ENCODE results near the gene KLRC4.
"Not testable (repeated sequence)": the region's sequence is repeated elsewhere in the genome, so short reads cannot be mapped to it uniquely, and the experiment has no call there.

Gene KLRC4

GRCh38 chr12:10367714-10368113, 41.8 kb downstream of the KLRC4 start:
- DNase-seq = not testable (repeated sequence)

GRCh38 chr12:10366875-10367274, 42.7 kb downstream of the KLRC4 start:
- DNase-seq = no peak

- peak; percentile 45 for DNase-seq
These were observed 43.7 kb downstream of the KLRC4 start for GRCh38 chr12:10365696-10366405.

- peak; percentile 83 for DNase-seq
These were observed 44.5 kb downstream of the KLRC4 start for GRCh38 chr12:10364815-10365622.

GRCh38 chr12:10363914-10364814, 45.4 kb downstream of the KLRC4 start:
- peak; percentile 42 for DNase-seq

GRCh38 chr12:10363658-10363913, 46.0 kb downstream of the KLRC4 start:
- peak; percentile 4 for DNase-seq

- peak; percentile 9 for DNase-seq
These were observed 46.5 kb downstream of the KLRC4 start for GRCh38 chr12:10362828-10363657.

GRCh38 chr12:10362325-10362724, 47.2 kb downstream of the KLRC4 start:
- no peak for DNase-seq

GRCh38 chr12:10361622-10362021, 47.9 kb downstream of the KLRC4 start:
- DNase-seq = peak; percentile 31

- DNase-seq = no peak
These were observed 48.5 kb downstream of the KLRC4 start for GRCh38 chr12:10361084-10361483.

GRCh38 chr12:10358969-10359368, 50.6 kb downstream of the KLRC4 start:
- DNase-seq = no peak

- DNase-seq = no peak
These were observed 51.4 kb downstream of the KLRC4 start for GRCh38 chr12:10358131-10358530.

All from fibroblast of skin of abdomen (primary cell).